HepG2 (cell line): Measurements from ENCODE around the gene TSGA10. TPM values are rescaled to one million over a fixed set of nuclear protein-coding genes. Genes with fewer than 3 reads are reported as not detected.

Experiments
- ATAC-seq: fragments of 200-7000 bp; cut with Tn5 transposase; 3 replicates; pipeline ENCODE4 v1.9.1; 2020; ENCODE audit warnings: mild to moderate bottlenecking, moderate library complexity
- BruUV-seq: library from RNA; stranded (reverse); fragments of 400-500 nt; replicated peaks from 2 replicates; lab custom pipeline; 2021; lab: Mats Ljungman, UMichigan
- CTCF ChIA-PET: fragments of 300-600 bp; formaldehyde crosslinking; extraction: SDS; loops from one replicate; lab custom pipeline; 2021; ENCODE audit warnings: low total read pairs, inconsistent platforms, low intra/inter-chr PET ratio; lab: Yijun Ruan, JAX
- POLR2A ChIA-PET: fragments of 350-600 bp; sonication (Branson Sonifier 250); formaldehyde crosslinking; loops from one replicate; lab custom pipeline; 2020; ENCODE audit warnings: antibody characterized with exemption, inconsistent platforms; lab: Yijun Ruan, JAX
- DNase-seq: peaks from one replicate; pipeline ENCODE4 v3.0.0-alpha.2; 2015; ENCODE audit warnings: low spot score
- FAIRE-seq: peaks from 3 replicates; lab custom pipeline; 2011; peaks lifted over from hg19 to GRCh38; lab: Jason Lieb, UNC
- H2AFZ ChIP-seq: one replicate; pipeline ENCODE4 v1.6.1; 2011; ENCODE audit warnings: low read length, inconsistent platforms
- H3K27ac ChIP-seq: fragments of 300-600 bp; 3 replicates; pipeline ENCODE4 v1.8.0; 2011; ENCODE audit warnings: mixed run types, mild to moderate bottlenecking, mixed read lengths, low read length, inconsistent platforms; ENCODE audit not compliant: insufficient read depth; ENCODE audit errors: extremely low read length
- H3K27me3 ChIP-seq, 2 experiments: fragments of 200-600 bp in 1 of 2; 2 replicates in 1 of 2; 3 replicates in 1 of 2; pipeline versions ENCODE4 v1.6.0 to v1.8.0; 2011; ENCODE audit warnings: low read length in 2 of 2, mild to moderate bottlenecking in 2 of 2, moderate library complexity in 2 of 2, inconsistent platforms in 1 of 2; ENCODE audit not compliant: insufficient read depth in 2 of 2, control insufficient read depth in 1 of 2
- H3K36me3 ChIP-seq, 2 experiments: fragments of 200-600 bp in 1 of 2; replicated peaks in 1 of 2; 2 replicates in 1 of 2; 3 replicates in 1 of 2; pipeline versions ENCODE4 v1.5.1 to v1.8.0; 2011; ENCODE audit warnings: low read length in 2 of 2, inconsistent platforms in 1 of 2; ENCODE audit not compliant: insufficient read depth in 2 of 2, control insufficient read depth in 1 of 2
- H3K4me1 ChIP-seq: 2 replicates; pipeline ENCODE4 v1.5.1; 2012; ENCODE audit warnings: low read length, inconsistent platforms; ENCODE audit not compliant: insufficient read depth
- H3K4me2 ChIP-seq: 2 replicates; pipeline ENCODE4 v1.6.0; 2011; ENCODE audit warnings: low read depth, low read length, inconsistent platforms
- H3K4me3 ChIP-seq, 3 experiments: fragments of 200-600 bp in 1 of 3; sonication (generic), shearing (Covaris generic) in 1 of 3; replicated peaks in 1 of 3; 2 replicates each; pipeline ENCODE4 v1.5.1; 2011 to 2016; ENCODE audit warnings: low read length in 3 of 3, inconsistent platforms in 2 of 3, low read depth in 2 of 3, mild to moderate bottlenecking in 2 of 3, control low read depth in 1 of 3, mixed read lengths in 1 of 3; ENCODE audit not compliant: insufficient read depth in 1 of 3
- H3K79me2 ChIP-seq: one replicate; pipeline ENCODE4 v1.6.1; 2011; ENCODE audit warnings: low read length, inconsistent platforms; ENCODE audit not compliant: insufficient read depth
- H3K9ac ChIP-seq: 2 replicates; pipeline ENCODE4 v1.6.0; 2011; ENCODE audit warnings: mild to moderate bottlenecking, low read depth, low read length, inconsistent platforms; ENCODE audit not compliant: insufficient read depth
- H3K9me3 ChIP-seq: 2 replicates; pipeline ENCODE4 v1.5.1; 2012; ENCODE audit warnings: mild to moderate bottlenecking, low read length
- H4K20me1 ChIP-seq: 2 replicates; pipeline ENCODE4 v1.6.0; 2011; ENCODE audit warnings: inconsistent platforms, mild to moderate bottlenecking, low read length, moderate library complexity; ENCODE audit not compliant: insufficient read depth
- ATF4 ChIP-seq, 2 experiments: fragments of 450-650 bp in 1 of 2; sonication (generic) in 1 of 2; formaldehyde crosslinking; IDR thresholded peaks; 2 replicates each; pipeline versions ENCODE4 v1.5.0 to v1.8.0; 2020 to 2022; ENCODE audit warnings: mild to moderate bottlenecking in 1 of 2, missing genetic modification reagents in 1 of 2
- CHD2 ChIP-seq: IDR thresholded peaks from 2 replicates; pipeline ENCODE4 v1.6.1; 2011; ENCODE audit warnings: low read depth, low read length, improper control_type of control experiment
- FOSL2 ChIP-seq: sonication (generic); formaldehyde crosslinking; IDR thresholded peaks from 2 replicates; pipeline ENCODE4 v1.4.0; 2020; ENCODE audit warnings: missing genetic modification reagents
- HNF4A ChIP-seq: sonication (generic); formaldehyde crosslinking; IDR thresholded peaks from 2 replicates; pipeline ENCODE4 v1.4.0; 2020; ENCODE audit warnings: missing genetic modification reagents
- KLF13 ChIP-seq: sonication (generic); formaldehyde crosslinking; IDR thresholded peaks from 2 replicates; pipeline ENCODE4 v1.4.0; 2020; ENCODE audit warnings: mild to moderate bottlenecking, missing genetic modification reagents
- MATR3 ChIP-seq: sonication (generic); formaldehyde crosslinking; IDR thresholded peaks from 2 replicates; pipeline ENCODE4 v1.4.0; 2020; ENCODE audit warnings: missing genetic modification reagents
- RBM22 ChIP-seq: fragments of 200-400 bp; formaldehyde crosslinking; optimal IDR thresholded peaks from 2 replicates; pipeline ENCODE3; 2017; ENCODE audit warnings: mild to moderate bottlenecking, low read length, moderate library complexity
- SIN3A ChIP-seq: IDR thresholded peaks from 2 replicates; pipeline ENCODE4 v1.6.1; 2011; ENCODE audit warnings: low read depth, mild to moderate bottlenecking, control low read depth, low read length, borderline replicate concordance
- TRIM24 ChIP-seq: sonication (generic); formaldehyde crosslinking; IDR thresholded peaks from 2 replicates; pipeline ENCODE4 v1.8.0; 2022; ENCODE audit warnings: mild to moderate bottlenecking, missing genetic modification reagents
- U2AF1 ChIP-seq: fragments of 200-400 bp; formaldehyde crosslinking; optimal IDR thresholded peaks from 2 replicates; pipeline ENCODE3; 2017; ENCODE audit warnings: mild to moderate bottlenecking, low read depth, low read length
- ZMYM2 ChIP-seq: sonication (generic); formaldehyde crosslinking; IDR thresholded peaks from 2 replicates; pipeline ENCODE4 v1.8.0; 2022; ENCODE audit warnings: mild to moderate bottlenecking, missing genetic modification reagents
- ZNF253 ChIP-seq: sonication (generic); formaldehyde crosslinking; IDR thresholded peaks from 2 replicates; pipeline ENCODE4 v1.8.0; 2022; ENCODE audit warnings: mild to moderate bottlenecking, missing genetic modification reagents, borderline replicate concordance
- ZNF431 ChIP-seq: sonication (generic); formaldehyde crosslinking; IDR thresholded peaks from 2 replicates; pipeline ENCODE4 v1.9.0; 2022; ENCODE audit warnings: missing genetic modification reagents, low read depth, mild to moderate bottlenecking, borderline replicate concordance
- ZNF510 ChIP-seq: sonication (generic); formaldehyde crosslinking; IDR thresholded peaks from 2 replicates; pipeline ENCODE4 v1.4.0; 2020; ENCODE audit warnings: low read depth, mild to moderate bottlenecking, missing genetic modification reagents
- ZNF512B ChIP-seq: sonication (generic); formaldehyde crosslinking; IDR thresholded peaks from 2 replicates; pipeline ENCODE4 v1.5.1; 2020; ENCODE audit warnings: missing genetic modification reagents, mild to moderate bottlenecking, borderline replicate concordance
- ZNF549 ChIP-seq: sonication (generic); formaldehyde crosslinking; IDR thresholded peaks from 2 replicates; pipeline ENCODE4 v1.5.0; 2020; ENCODE audit warnings: missing genetic modification reagents
- ZNF703 ChIP-seq: sonication (generic); formaldehyde crosslinking; IDR thresholded peaks from 2 replicates; pipeline ENCODE4 v1.5.1; 2020; ENCODE audit warnings: missing genetic modification reagents, mild to moderate bottlenecking, moderate library complexity, borderline replicate concordance
- ZNF713 ChIP-seq: sonication (generic); formaldehyde crosslinking; IDR thresholded peaks from 2 replicates; pipeline ENCODE4 v1.4.0; 2020; ENCODE audit warnings: mild to moderate bottlenecking, missing genetic modification reagents
- ZNF768 ChIP-seq: sonication (generic); formaldehyde crosslinking; IDR thresholded peaks from 2 replicates; pipeline ENCODE4 v1.4.0; 2020; ENCODE audit warnings: missing genetic modification reagents
- WGBS: methylation state at CpG from one replicate; pipeline ENCODE4 v1.1.6; 2017; ENCODE audit warnings: low lambda C conversion rate; 5-methylcytosine and 5-hydroxymethylcytosine counted together
- in situ Hi-C: cut with HindIII; loops from 2 replicates; pipeline ENCODE4 v1.10.0; 2017; ENCODE audit warnings: low pct_unique_long_range_greater_than_20kb; ENCODE audit not compliant: extremely low pct_ligation_motif_present
- intact Hi-C: fragments of 100-400 bp; cut with micrococcal nuclease; formaldehyde crosslinking; loops from one replicate; pipeline ENCODE4 v1.10.0; 2022; ENCODE audit not compliant: unreplicated experiment
- polyA plus RNA-seq, 8 experiments: library from polyadenylated mRNA; depleted of rRNA in 3 of 8; stranded (reverse) in 7 of 8; unstranded in 1 of 8; fragments of >200 nt; fragmentation: Illumina TruSeq in 4 of 8; extraction: Trizol in 4 of 8; gene quantifications; 2 replicates each; pipeline versions ENCODE4 v1.2.1 to v1.2.3, GENCODE V29; 2011 to 2016; ENCODE audit warnings: low read depth in 4 of 8, missing spikeins in 1 of 8, mixed read lengths in 1 of 8; ENCODE audit not compliant: insufficient read depth in 1 of 8
- total RNA-seq, 5 experiments: library from RNA; depleted of rRNA; stranded (reverse); fragments of >200 nt; fragmentation: Illumina TruSeq; extraction: Trizol; gene quantifications; 2 replicates each; pipeline ENCODE4 v1.2.3, GENCODE V29; 2016; ENCODE audit warnings: low read depth in 1 of 5
- TF ChIP-seq, protein P1 (sequence below): sonication (generic); formaldehyde crosslinking; IDR thresholded peaks from 2 replicates; pipeline ENCODE4 v1.5.1; 2020; ENCODE audit warnings: mild to moderate bottlenecking, missing genetic modification reagents, moderate library complexity

TSGA10 gene
- total and polyA plus RNA-seq, 2 of the 13 experiments (the other 11 are each of a cell fraction or from before 2014, with no cell fraction given): 4.7 to 13.1 TPM

- Histone ChIP-seq H3K4me2 (no peak overlapping the region), H3K9me3 (no peaks in the 10 kb centered on the region), H4K20me1 (no peaks in the 10 kb centered on the region), H3K4me1 (no peaks in the 10 kb centered on the region), H3K27ac (no peak overlapping the region), H2AFZ (no peak overlapping the region), H3K4me3 (no peak overlapping the region), H3K79me2 (no peaks in the 10 kb centered on the region), H3K36me3 (peaks cover 10 to 34% of the 10 kb centered on the region in 2 experiments), H3K9ac (no peak overlapping the region), H3K27me3 (no peaks in the 10 kb centered on the region)
- in situ Hi-C loops: no loop called here
- POLR2A ChIA-PET: interaction anchor here (1.9 to 2.9 kb wide), 2 partner anchors 11 to 15 kb away, joined by 7 to 9 read pairs; partner anchors contain the start of genes LIPT1, MITD1, MRPL30 and TSGA10
- intact Hi-C loops: no loop called here
- WGBS: 83% methylated on average over 5 of the region's 5 CpGs
- DNase-seq (no peak), ATAC-seq (no peak), FAIRE-seq (no peak)
- CTCF ChIA-PET: no interaction called here
- TF ChIP-seq ZMYM2 (CRISPR knock-in tag): no peak
- no peak for TF ChIP-seq ZNF713 (CRISPR knock-in tag)
- no peak for TF ChIP-seq RBM22
- no peak for TF ChIP-seq ZNF768 (CRISPR knock-in tag)
- no peak for TF ChIP-seq CHD2
- TF ChIP-seq SIN3A: no peak
- TF ChIP-seq ZNF512B (CRISPR knock-in tag): no peak
- no peak for TF ChIP-seq FOSL2 (CRISPR knock-in tag)
- no peak for TF ChIP-seq ZNF549 (CRISPR knock-in tag)
- TF ChIP-seq ATF4 (CRISPR knock-in tag; IDR thresholded peaks at IDR 0.05): no peak
- no peak for TF ChIP-seq ZNF431 (CRISPR knock-in tag)
- no peak for TF ChIP-seq KLF13
- TF ChIP-seq ZNF703 (CRISPR knock-in tag): no peak
- TF ChIP-seq ZNF253 (CRISPR knock-in tag): no peak
- no peak for TF ChIP-seq U2AF1
- TF ChIP-seq TRIM24 (CRISPR knock-in tag): no peak
- TF ChIP-seq, protein P1, sequence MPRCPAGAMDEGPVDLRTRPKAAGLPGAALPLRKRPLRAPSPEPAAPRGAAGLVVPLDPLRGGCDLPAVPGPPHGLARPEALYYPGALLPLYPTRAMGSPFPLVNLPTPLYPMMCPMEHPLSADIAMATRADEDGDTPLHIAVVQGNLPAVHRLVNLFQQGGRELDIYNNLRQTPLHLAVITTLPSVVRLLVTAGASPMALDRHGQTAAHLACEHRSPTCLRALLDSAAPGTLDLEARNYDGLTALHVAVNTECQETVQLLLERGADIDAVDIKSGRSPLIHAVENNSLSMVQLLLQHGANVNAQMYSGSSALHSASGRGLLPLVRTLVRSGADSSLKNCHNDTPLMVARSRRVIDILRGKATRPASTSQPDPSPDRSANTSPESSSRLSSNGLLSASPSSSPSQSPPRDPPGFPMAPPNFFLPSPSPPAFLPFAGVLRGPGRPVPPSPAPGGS: no peak
- TF ChIP-seq HNF4A (CRISPR knock-in tag): no peak
- TF ChIP-seq ZNF510 (CRISPR knock-in tag): no peak
- TF ChIP-seq MATR3 (CRISPR knock-in tag): no peak
- no TSS peak for BruUV-seq
Measured at GRCh38 chr2:99166218-99166617, 11.5 kb upstream of the TSGA10 start.
